Endothelial cell of umbilical vein (primary cell): ENCODE measurements around the gene LTO1. TPM values are rescaled to one million over a fixed set of nuclear protein-coding genes. Genes with fewer than 3 reads are reported as not detected.

Experiments used
- BruUV-seq: library from RNA; stranded (reverse); fragments of 400-500 nt; replicated peaks from 2 replicates; lab custom pipeline; 2021; lab: Mats Ljungman, UMichigan
- CTCF ChIA-PET: fragments of 300-600, 350-600 bp; sonication (Branson Sonifier 250); formaldehyde crosslinking; loops from one replicate; lab custom pipeline; 2021; ENCODE audit warnings: antibody characterized with exemption, inconsistent platforms; lab: Charles Lee
- POLR2A ChIA-PET: fragments of 300-600, 350-600 bp; sonication (Branson Sonifier 250); formaldehyde crosslinking; loops from one replicate; lab custom pipeline; 2021; ENCODE audit warnings: antibody characterized with exemption, inconsistent platforms; lab: Charles Lee
- DNase-seq: peaks from one replicate; pipeline ENCODE4 v3.0.0-alpha.2; 2011; ENCODE audit warnings: low read depth, low spot score
- FAIRE-seq: peaks from 2 replicates; lab custom pipeline; 2011; peaks lifted over from hg19 to GRCh38; lab: Jason Lieb, UNC
- H2AFZ ChIP-seq: 2 replicates; pipeline ENCODE4 v1.6.0; 2012; ENCODE audit warnings: low read depth, low read length, control low read depth, inconsistent platforms
- H3K27ac ChIP-seq: 2 replicates; pipeline ENCODE4 v1.5.1; 2011; ENCODE audit warnings: low read depth, mild to moderate bottlenecking, control low read depth, low read length, moderate library complexity; ENCODE audit not compliant: insufficient read depth
- H3K27me3 ChIP-seq, 2 experiments: 2 replicates each; pipeline versions ENCODE4 v1.6.0 to v1.6.1; 2011; ENCODE audit warnings: low read length in 2 of 2, mixed read lengths in 1 of 2; ENCODE audit not compliant: control insufficient read depth in 2 of 2, insufficient read depth in 2 of 2
- H3K36me3 ChIP-seq, 2 experiments: 2 replicates in 1 of 2; 3 replicates in 1 of 2; pipeline ENCODE4 v1.5.1; 2011; ENCODE audit warnings: low read length in 2 of 2, mild to moderate bottlenecking in 1 of 2, moderate library complexity in 1 of 2; ENCODE audit not compliant: control insufficient read depth in 2 of 2, insufficient read depth in 2 of 2; ENCODE audit errors: extremely low read depth in 1 of 2
- H3K4me1 ChIP-seq: 3 replicates; pipeline ENCODE4 v1.5.1; 2011; ENCODE audit warnings: mild to moderate bottlenecking, low read length; ENCODE audit not compliant: control insufficient read depth, insufficient read depth; ENCODE audit errors: extremely low read depth
- H3K4me2 ChIP-seq: 2 replicates; pipeline ENCODE4 v1.6.1; 2011; ENCODE audit warnings: low read length, control low read depth, mixed read lengths; ENCODE audit not compliant: insufficient read depth
- H3K4me3 ChIP-seq, 3 experiments: fragments of 200-600 bp in 1 of 3; sonication (generic), shearing (Covaris generic) in 1 of 3; replicated peaks in 1 of 3; 2 replicates each; pipeline ENCODE4 v1.5.1; 2011 to 2016; ENCODE audit warnings: control low read depth in 3 of 3, low read length in 3 of 3, mild to moderate bottlenecking in 2 of 3, inconsistent platforms in 1 of 3, low read depth in 1 of 3, moderate library complexity in 1 of 3; ENCODE audit not compliant: insufficient read depth in 1 of 3
- H3K79me2 ChIP-seq: 2 replicates; pipeline ENCODE4 v1.6.0; 2012; ENCODE audit warnings: low read length, inconsistent platforms; ENCODE audit not compliant: control insufficient read depth, insufficient read depth
- H3K9ac ChIP-seq: replicated peaks from 2 replicates; pipeline ENCODE3; 2011; ENCODE audit warnings: low read length, control low read depth; ENCODE audit not compliant: insufficient read depth; ENCODE audit errors: extremely low read depth
- H3K9me1 ChIP-seq: replicated peaks from 3 replicates; pipeline ENCODE4 v1.6.0; 2011; ENCODE audit warnings: mild to moderate bottlenecking, low read length; ENCODE audit not compliant: control insufficient read depth, insufficient read depth; ENCODE audit errors: extremely low read depth
- H3K9me3 ChIP-seq: replicated peaks from 2 replicates; pipeline ENCODE4 v1.5.1; 2012; ENCODE audit warnings: low read length, inconsistent platforms; ENCODE audit not compliant: control insufficient read depth, insufficient read depth
- H4K20me1 ChIP-seq: replicated peaks from 2 replicates; pipeline ENCODE3; 2011; ENCODE audit warnings: mild to moderate bottlenecking, low read length; ENCODE audit not compliant: control insufficient read depth, insufficient read depth; ENCODE audit errors: extremely low read depth
- EZH2 ChIP-seq: IDR thresholded peaks from 2 replicates; pipeline ENCODE4 v1.6.1; 2012; ENCODE audit warnings: borderline replicate concordance, low read depth, mild to moderate bottlenecking, moderate library complexity, low read length, inconsistent platforms; ENCODE audit not compliant: severe bottlenecking
- FOS ChIP-seq: IDR thresholded peaks from 2 replicates; pipeline ENCODE4 v1.6.1; 2011; ENCODE audit warnings: mild to moderate bottlenecking, low read length, moderate library complexity, borderline replicate concordance; ENCODE audit not compliant: insufficient read depth
- GATA2 ChIP-seq: IDR thresholded peaks from 2 replicates; pipeline ENCODE4 v1.7.0; 2011; ENCODE audit warnings: low read depth, mild to moderate bottlenecking, moderate library complexity, mixed read lengths, low read length; ENCODE audit not compliant: insufficient read length, insufficient read depth
- JUN ChIP-seq: IDR thresholded peaks from 2 replicates; pipeline ENCODE4 v1.6.1; 2011; ENCODE audit warnings: borderline replicate concordance, low read depth; ENCODE audit not compliant: insufficient read length, insufficient read depth
- MAX ChIP-seq: IDR thresholded peaks from 2 replicates; pipeline ENCODE4 v1.6.1; 2011; ENCODE audit not compliant: insufficient read depth, insufficient read length
- MYC ChIP-seq: IDR thresholded peaks from one replicate; pipeline ENCODE4 v1.6.1; 2011; ENCODE audit warnings: mild to moderate bottlenecking, low read depth, low read length
- POLR2A ChIP-seq: IDR thresholded peaks from 2 replicates; pipeline ENCODE4 v1.6.1; 2012; ENCODE audit warnings: low read depth, mild to moderate bottlenecking, control low read depth, low read length
- POLR2AphosphoS5 ChIP-seq: IDR thresholded peaks from 2 replicates; pipeline ENCODE4 v1.6.1; 2012; ENCODE audit warnings: low read depth, mild to moderate bottlenecking, control low read depth, low read length, moderate library complexity; ENCODE audit not compliant: insufficient read depth
- dilution Hi-C: fragments of 300-500 bp; cut with MboI; formaldehyde crosslinking; loops from one replicate; pipeline ENCODE4 v1.15.0; 2019; ENCODE audit warnings: low sequenced_read_pairs; ENCODE audit not compliant: extremely low pct_ligation_motif_present
- intact Hi-C: fragments of 100-400 bp; cut with micrococcal nuclease; formaldehyde crosslinking; loops from one replicate; pipeline ENCODE4 v1.10.0; 2022
- polyA plus RNA-seq, 4 experiments: library from polyadenylated mRNA; depleted of rRNA in 3 of 4; stranded (reverse) in 3 of 4; unstranded in 1 of 4; fragments of >200 nt; gene quantifications; 2 replicates each; pipeline versions ENCODE4 v1.2.1 to v1.2.3, GENCODE V29; 2011 to 2012; ENCODE audit warnings: missing spikeins in 1 of 4
- total RNA-seq: library from RNA; stranded (reverse); gene quantifications from 2 replicates; pipeline ENCODE4 v1.2.3, GENCODE V29; 2021
- TF ChIP-seq, protein P1 (sequence below), 2 donors: IDR thresholded peaks; 1 replicate in 1 of 2; 2 replicates in 1 of 2; pipeline ENCODE4 v1.5.1; 2011; ENCODE audit warnings: low read length in 2 of 2, mild to moderate bottlenecking in 2 of 2, moderate library complexity in 2 of 2, control low read depth in 1 of 2, inconsistent platforms in 1 of 2, low read depth in 1 of 2; ENCODE audit not compliant: insufficient read depth in 1 of 2; ENCODE audit errors: extremely low read depth in 1 of 2

The LTO1 gene
- total and polyA plus RNA-seq, 2 donors (not counting 3 experiments of a cell fraction or from before 2014, with no cell fraction given) = 26.8 to 30.9 TPM

- Histone ChIP-seq H3K79me2 (peaks cover 68% of the 10 kb centered on the region), H3K4me2 (no peak overlapping the region), H4K20me1 (no peaks in the 10 kb centered on the region), H3K9me3 (no peaks in the 10 kb centered on the region), H3K9ac (no peak overlapping the region), H3K9me1 (no peaks in the 10 kb centered on the region), H3K27ac (no peak overlapping the region), H3K4me3 (no peak overlapping the region), H2AFZ (no peak overlapping the region), H3K4me1 (peaks cover 13% of the 10 kb centered on the region), H3K36me3 (peaks cover 33 to 43% of the 10 kb centered on the region in 2 experiments), H3K27me3 (no peaks in the 10 kb centered on the region)
- no peak for FAIRE-seq
- no peak for DNase-seq
- intact Hi-C loops = no loop called here
- TF ChIP-seq POLR2A = no peak
- TF ChIP-seq, protein P1, sequence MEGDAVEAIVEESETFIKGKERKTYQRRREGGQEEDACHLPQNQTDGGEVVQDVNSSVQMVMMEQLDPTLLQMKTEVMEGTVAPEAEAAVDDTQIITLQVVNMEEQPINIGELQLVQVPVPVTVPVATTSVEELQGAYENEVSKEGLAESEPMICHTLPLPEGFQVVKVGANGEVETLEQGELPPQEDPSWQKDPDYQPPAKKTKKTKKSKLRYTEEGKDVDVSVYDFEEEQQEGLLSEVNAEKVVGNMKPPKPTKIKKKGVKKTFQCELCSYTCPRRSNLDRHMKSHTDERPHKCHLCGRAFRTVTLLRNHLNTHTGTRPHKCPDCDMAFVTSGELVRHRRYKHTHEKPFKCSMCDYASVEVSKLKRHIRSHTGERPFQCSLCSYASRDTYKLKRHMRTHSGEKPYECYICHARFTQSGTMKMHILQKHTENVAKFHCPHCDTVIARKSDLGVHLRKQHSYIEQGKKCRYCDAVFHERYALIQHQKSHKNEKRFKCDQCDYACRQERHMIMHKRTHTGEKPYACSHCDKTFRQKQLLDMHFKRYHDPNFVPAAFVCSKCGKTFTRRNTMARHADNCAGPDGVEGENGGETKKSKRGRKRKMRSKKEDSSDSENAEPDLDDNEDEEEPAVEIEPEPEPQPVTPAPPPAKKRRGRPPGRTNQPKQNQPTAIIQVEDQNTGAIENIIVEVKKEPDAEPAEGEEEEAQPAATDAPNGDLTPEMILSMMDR (IDR thresholded peaks at IDR 0.05; ENCODE audit: extremely low read depth in 1 of 2, insufficient read depth in 1 of 2, low read depth in 1 of 2, low read length in 2 of 2) = no peak
- no peak for TF ChIP-seq MAX
- no peak for TF ChIP-seq MYC
- TF ChIP-seq EZH2 = no peak
- TF ChIP-seq JUN = no peak
- no peak for TF ChIP-seq FOS
- TF ChIP-seq POLR2AphosphoS5 = no peak
- no peak for TF ChIP-seq GATA2
- CTCF ChIA-PET = interaction anchor here (1.0 kb wide), 1 partner anchor 516 kb away, joined by 5 read pairs; no protein-coding TSS in a partner anchor
- POLR2A ChIA-PET = no interaction called here
- dilution Hi-C loops = no loop called here
- no TSS peak for BruUV-seq
Measured at GRCh38 chr11:69647761-69648497, 27.2 kb downstream of the LTO1 start.
